ENCODE data around the gene REN.

Gene REN

GRCh38 chr1:204115116-204115515, 51.0 kb downstream of the REN start:
- peak in 3 of 10 donors; percentile 3 to 16 (median 14) for DNase-seq
- intact Hi-C loops (cut with DNase I) = no loop called here

DNA sequence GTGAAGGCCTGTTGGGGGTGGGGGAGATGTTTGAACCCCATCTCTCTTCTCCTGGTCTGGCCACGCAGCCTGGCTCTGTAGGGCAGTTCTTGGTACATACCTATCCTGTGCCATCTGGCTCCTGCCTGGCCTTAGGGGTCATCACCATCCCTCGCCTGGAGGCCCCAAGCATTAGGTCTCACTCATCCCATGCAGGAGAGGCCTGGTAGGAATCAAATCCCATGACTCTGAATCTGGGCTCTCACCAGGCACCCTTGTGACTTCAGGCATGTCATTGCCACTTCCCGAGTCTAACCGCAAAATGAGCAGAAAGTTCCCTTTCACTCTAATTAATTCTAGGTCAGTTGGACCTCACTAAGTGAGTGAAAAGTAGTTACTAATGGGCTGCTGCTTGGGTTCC, 51.5 kb downstream of the REN start:
- intact Hi-C loops (cut with DNase I) = no loop called here
- peak in 3 of 10 donors; percentile 53 to 62 (median 54) for DNase-seq

DNA sequence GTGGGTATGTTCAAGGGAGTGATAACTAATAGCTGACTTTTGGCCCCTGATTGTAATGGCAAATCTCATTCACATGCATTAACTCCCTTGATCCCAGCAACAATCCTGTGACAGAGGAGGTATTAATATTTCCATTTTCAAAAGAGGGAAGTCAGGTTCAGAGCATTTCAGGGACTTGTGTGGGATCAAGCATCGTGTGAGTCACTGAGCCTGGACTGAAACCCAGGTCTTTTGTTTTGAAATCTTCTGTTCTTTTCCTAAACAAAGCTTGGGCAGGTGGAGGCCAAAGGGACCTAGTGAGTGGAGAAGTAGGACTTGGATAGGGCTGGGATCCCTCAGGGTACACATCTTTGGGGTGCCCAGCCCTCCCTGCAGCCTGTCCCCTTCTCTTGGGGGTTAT, 52.2 kb downstream of the REN start:
- peak in 1 of 10 donors; percentile 29 for DNase-seq
- intact Hi-C loops (cut with DNase I) = no loop called here

DNA sequence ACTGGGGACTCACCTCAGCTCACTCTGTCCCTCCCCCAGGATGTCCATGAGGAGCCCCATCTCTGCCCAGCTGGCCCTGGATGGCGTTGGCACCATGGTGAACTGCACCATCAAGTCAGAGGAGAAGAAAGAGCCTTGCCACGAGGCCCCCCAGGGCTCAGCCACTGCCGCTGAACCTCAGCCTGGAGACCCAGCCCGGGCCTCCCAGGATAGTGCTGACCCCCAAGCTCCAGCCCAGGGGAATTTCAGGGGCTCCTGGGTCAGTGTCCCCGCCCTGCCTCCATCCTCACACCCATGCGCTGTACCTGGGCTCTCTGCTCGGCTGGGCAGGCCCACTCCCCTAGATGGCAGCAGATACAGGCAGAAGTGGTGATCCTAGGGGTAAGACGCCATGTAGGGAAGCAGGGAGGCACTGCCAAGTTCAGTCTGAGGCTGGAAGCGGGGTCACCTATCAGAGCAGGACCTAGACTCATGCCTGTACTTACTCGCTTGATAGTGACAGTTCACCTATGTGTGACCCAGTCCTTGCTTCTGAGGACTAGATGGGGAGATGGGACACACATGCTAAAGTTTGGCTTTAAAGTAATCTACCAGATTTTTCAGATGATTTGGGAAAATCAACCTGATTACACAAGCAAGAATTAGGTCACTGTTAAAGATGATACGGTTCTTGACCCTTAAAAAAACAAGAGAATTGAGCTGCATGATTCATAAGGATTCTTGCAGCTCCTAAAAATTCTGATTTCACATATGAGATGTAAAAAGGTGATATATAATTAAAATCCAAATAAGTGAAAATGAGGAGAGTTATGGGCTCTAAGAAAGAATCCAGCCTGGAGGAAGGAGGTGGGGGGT, 53.0 kb downstream of the REN start:
- peak in 1 of 10 donors; percentile 59 for DNase-seq
- intact Hi-C loops (cut with DNase I) = no loop called here

DNA sequence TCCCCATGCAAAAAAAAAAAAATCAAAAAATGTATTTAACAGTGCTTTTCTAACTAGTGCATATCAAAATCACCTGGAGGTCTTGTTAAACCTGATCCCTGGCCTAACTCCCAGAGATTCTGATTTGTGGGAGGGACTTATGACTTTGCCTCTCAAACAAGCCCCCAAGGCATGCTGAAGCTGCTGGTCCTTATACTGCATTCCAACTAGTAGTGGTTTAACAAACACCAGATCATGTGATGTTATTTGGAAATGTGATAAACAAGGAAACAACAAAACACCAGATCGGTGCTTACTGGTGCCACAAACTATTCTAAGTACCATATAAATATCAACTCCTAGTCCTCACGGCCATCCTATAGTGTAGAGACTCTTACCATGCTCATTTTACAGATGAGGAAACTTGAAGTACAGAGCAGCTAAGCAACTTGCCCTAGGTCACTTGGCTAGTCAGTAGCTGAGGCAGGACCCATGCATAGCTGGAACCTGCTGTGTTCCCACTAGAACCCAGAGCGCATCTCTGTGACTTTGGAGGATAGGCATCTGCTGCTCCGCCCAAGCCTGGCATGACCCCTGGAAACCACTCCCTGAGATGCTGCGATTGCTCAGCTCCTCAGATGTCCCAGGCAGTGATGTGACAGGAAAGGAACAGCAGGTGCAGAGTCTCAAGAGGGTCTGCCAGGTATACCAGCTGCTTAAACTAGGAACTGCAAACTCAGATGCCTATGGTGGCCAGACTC, 55.1 kb downstream of the REN start:
- DNase-seq = peak in 1 of 10 donors; percentile 14
- intact Hi-C loops (cut with DNase I) = no loop called here

DNA sequence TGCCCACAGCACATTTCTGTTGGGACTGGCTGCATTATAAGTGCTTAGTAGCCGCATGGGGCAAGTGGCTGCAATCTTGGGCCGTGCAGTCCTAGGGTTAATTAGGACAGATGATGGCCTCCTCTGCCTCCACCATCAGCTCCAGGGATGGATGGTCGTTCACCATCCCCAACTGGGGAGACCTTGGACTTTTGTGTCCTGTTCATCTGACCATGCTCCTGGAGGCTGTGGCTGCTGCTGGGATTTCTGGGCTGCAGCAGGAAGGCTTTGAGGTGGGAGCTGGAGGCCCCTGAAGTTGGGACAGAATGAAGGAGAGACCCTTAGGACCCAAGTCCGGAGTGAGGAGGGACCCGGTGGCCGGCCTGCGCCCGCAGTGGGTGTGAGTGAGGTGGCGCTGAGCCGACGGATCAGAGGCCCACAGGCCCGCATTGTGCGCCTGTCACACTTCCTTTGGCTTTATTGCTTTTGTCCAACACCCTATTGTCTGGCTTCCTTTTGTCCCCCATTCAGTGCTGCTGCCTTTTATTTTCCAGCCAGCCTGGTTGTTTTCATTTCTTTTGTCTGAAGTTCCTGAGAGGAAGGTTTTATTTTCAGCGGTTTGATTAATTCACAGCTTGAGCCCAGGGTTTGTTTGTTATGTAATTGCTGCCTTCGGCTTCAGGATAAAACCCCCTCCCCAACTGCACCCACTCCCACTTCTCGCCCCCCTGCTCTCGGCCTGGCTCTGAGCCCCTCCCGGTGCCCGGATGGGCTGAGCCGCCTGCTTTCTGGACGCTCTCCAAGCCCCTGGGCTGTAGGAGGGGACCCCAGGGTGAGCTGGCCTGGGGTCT, 57.6 kb downstream of the REN start:
- DNase-seq = peak in 1 of 10 donors; percentile 79
- intact Hi-C loops (cut with DNase I) = no loop called here

- intact Hi-C loops (cut with DNase I) = no loop called here
- no peak for DNase-seq
Observed at GRCh38 chr1:204107892-204108291, 58.2 kb downstream of the REN start.

- DNase-seq = no peak
- intact Hi-C loops (cut with DNase I) = no loop called here
Observed at GRCh38 chr1:204106825-204107224, 59.3 kb downstream of the REN start.

DNA sequence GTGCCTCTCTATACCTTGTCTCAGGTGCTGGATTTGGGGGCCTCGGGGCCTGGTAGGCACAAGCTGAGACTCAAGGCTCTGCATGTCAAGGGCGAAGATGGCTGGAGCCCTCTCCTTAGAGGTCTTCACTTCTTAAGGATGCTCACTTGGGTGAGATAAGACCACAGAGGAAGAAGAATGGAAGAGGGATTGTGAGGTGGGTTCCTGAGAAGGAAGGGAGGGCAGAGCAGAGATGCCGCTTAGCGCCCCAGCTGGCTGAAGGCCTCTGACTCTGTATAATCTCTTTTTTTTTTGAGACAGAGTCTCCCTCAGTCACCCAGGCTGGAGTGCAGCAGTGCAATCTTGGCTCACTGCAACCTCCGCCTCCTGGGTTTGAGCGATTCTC, 61.0 kb downstream of the REN start:
- intact Hi-C loops (cut with DNase I) = no loop called here
- DNase-seq = no peak
